HT1080 (cell line): Measurements from ENCODE around the gene DKK1. TPM values are rescaled to one million over a fixed set of nuclear protein-coding genes. Genes with fewer than 3 reads are reported as not detected.
A peak's percentile ranks its signal among the peaks of the same experiment; 100 is the strongest.

Experiments used
- DNase-seq: peaks from one replicate; pipeline ENCODE4 v3.0.0-alpha.2; 2015; ENCODE audit warnings: low read depth
- total RNA-seq: library from RNA; depleted of rRNA; stranded (reverse); fragments of >200 nt; shearing (Covaris generic); gene quantifications from 2 replicates; pipeline ENCODE4 v1.2.3, GENCODE V29; 2014

Gene DKK1
- total RNA-seq, 1 experiment from 2014 or later, result not detected

- DNase-seq, result no peak
These were observed 2.4 kb downstream of the DKK1 start for GRCh38 chr10:52316500-52316899.

GRCh38 chr10:52318136-52318701, 4.1 kb downstream of the DKK1 start:
- peak; percentile 55 for DNase-seq

GRCh38 chr10:52318822-52319464, 4.9 kb downstream of the DKK1 start:
- peak; percentile 98 for DNase-seq

- DNase-seq, result peak; percentile 11
These were observed 5.8 kb downstream of the DKK1 start for GRCh38 chr10:52319926-52320325.

- DNase-seq, result no peak
These were observed 8.2 kb downstream of the DKK1 start for GRCh38 chr10:52322323-52322722.

- DNase-seq, result no peak
These were observed 8.9 kb downstream of the DKK1 start for GRCh38 chr10:52322936-52323335.

- no peak for DNase-seq
These were observed 12.3 kb downstream of the DKK1 start for GRCh38 chr10:52326382-52326781.

- no peak for DNase-seq
These were observed 17.7 kb downstream of the DKK1 start for GRCh38 chr10:52331638-52332364.

- DNase-seq, result no peak
These were observed 18.7 kb downstream of the DKK1 start for GRCh38 chr10:52332815-52333214.

- DNase-seq, result peak; percentile 59
These were observed 20.5 kb downstream of the DKK1 start for GRCh38 chr10:52334595-52334994.

GRCh38 chr10:52335665-52336064, 21.6 kb downstream of the DKK1 start:
- peak; percentile 44 for DNase-seq

- DNase-seq, result no peak
These were observed 23.1 kb downstream of the DKK1 start for GRCh38 chr10:52337225-52337624.

GRCh38 chr10:52343439-52343838, 29.4 kb downstream of the DKK1 start:
- no peak for DNase-seq

- no peak for DNase-seq
These were observed 32.6 kb downstream of the DKK1 start for GRCh38 chr10:52346394-52347326.

- no peak for DNase-seq
These were observed 33.2 kb downstream of the DKK1 start for GRCh38 chr10:52347327-52347667.

GRCh38 chr10:52348037-52348564, 34.0 kb downstream of the DKK1 start:
- no peak for DNase-seq

- no peak for DNase-seq
These were observed 37.8 kb downstream of the DKK1 start for GRCh38 chr10:52351914-52352330.

- DNase-seq, result no peak
These were observed 39.1 kb downstream of the DKK1 start for GRCh38 chr10:52353205-52353604.

GRCh38 chr10:52353960-52354394, 39.9 kb downstream of the DKK1 start:
- DNase-seq, result no peak

- DNase-seq, result no peak
These were observed 43.9 kb downstream of the DKK1 start for GRCh38 chr10:52357971-52358370.

GRCh38 chr10:52359441-52359840, 45.4 kb downstream of the DKK1 start:
- peak; percentile 78 for DNase-seq
